Measurements from ENCODE around the gene KLHL30.

Gene KLHL30

DNA sequence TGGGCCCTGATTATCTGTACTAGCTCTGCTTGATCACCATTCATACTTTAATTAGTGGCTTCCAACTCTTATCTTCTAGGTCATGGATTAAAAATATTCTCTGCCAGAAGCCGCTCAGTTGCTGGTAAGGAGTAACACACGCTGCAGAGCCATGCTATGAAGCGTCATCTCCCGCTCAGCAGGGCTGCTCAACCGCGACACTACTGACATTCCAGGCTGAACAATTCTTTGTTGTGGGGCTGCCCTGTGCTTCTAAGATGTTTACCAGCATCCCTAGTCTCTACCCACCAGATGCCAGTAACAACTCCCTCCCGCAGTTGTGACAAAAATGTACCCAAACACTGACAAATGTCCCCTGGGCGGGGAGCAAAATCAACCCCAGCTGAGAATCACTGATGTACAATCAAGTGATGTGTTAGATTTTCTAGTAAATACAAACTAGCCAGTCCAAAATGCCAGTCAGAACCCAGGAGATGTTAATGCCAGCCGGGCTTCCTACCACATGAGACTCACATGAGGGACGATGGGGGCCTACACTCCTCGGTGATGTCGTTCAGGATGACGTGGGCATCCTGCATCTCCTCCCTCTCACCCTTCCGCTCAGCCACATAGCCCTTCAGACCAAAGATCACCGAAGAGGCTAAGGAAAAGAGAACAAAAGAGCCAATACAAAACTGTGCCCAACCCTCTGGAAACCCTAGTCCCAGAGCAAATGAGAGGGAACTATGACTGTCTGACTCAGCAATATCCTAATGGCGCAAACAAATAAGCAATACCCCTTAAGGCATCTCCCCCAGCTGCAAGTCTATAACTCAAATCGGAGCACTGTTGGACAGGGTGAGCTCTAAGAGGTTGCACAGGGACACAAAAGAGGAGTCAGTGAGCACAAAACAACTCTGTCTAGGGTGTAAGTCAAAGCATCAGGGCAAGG, 49.4 kb downstream of the KLHL30 start:
- no peak for DNase-seq

DNA sequence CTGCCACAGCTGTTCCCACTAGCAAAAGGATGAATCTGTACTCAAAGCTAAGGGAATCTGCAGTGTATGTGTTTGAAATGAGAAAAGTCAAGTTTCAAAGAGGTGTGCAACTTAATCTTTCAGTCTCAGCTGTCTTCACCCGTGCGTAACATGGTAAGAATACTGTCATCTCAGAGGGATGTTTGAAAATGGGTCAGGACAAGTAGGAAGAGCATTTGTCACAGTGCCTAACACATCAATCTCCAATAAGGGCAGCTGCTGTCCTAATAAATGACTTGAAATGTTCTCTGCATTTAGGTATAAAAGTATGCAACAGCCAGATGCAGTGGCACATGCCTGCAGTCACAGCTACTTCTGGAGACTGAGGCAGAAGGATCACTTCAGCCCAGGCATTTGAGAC, 52.0 kb downstream of the KLHL30 start:
- no peak for DNase-seq
